HG03520 (cell line): ENCODE data around the gene LRRN4.

Experiments used
- ATAC-seq: cut with Tn5 transposase; IDR thresholded peaks from one replicate; pipeline ENCODE4 v1.9.1; 2021; ENCODE audit warnings: mild to moderate bottlenecking, moderate library complexity; ENCODE audit not compliant: unreplicated experiment

Gene LRRN4

DNA sequence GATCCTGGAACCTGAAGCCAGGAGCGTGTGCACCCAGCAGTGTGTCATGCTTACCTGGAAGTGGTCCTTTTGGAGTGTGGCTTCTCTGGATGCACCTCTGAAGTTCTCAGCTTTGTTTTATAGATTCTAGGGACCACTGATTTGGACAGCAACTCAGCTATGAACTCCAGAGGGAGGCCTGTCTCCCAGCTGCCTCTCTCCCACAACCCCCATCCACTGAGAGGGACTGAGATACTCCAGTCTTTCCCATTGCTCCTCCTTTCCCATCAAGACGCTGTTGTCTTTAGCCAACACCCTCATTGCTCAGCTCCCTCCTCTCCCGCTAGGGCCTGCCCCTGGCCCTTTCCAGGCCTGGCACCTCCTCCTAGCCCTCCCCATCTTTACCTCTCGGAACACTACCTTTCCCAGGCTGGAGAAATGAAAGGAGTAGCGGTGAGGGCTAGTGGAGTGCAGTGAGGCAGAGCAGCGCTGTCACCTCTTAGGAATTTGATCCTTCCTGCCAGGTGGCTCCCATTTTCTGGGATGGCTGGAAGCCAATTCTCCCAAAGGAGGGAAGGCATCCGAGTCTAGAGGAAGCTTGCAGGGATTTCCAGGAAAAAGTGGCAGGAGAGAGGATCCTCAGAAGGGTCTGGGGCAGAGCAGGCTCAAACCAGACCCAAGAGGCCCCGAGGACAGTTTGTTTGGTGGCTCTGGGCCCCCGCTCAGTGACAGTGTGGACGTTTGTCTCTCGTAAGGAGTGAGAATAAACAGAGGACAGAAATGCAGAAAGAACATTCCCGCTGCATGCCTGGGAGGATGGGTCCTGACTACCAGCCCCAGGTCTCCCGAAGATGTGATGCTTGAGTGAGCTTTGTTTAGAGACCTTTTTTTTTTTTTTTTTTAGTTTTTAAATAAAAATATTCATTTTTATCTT, at the start of gene LRRN4:
Gene LRRN4, minus strand, starts transcription at position 285 of the 913 bp plus-strand sequence. CDS start 1,261 bp downstream, outside the sequence.
- ATAC-seq, result no peak

DNA sequence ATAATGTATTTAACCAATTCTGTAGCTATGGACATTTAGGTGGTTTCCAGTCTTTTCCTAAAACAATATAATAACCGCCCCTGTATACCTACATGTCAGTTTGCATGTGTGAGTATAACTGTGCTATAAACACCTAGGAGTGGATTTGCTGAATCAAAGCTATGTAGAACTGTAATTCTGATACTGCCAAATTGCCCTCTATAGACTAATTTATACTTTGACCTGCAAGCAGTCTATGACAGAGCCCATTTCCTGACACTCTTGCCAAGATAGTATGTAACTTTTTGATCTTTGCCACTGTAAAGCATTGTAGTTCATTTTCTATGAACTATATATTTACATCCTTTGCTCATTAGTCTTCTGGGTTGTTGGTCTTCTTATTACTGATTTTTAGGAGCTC, 49.4 kb upstream of the LRRN4 start:
- ATAC-seq, result no peak

DNA sequence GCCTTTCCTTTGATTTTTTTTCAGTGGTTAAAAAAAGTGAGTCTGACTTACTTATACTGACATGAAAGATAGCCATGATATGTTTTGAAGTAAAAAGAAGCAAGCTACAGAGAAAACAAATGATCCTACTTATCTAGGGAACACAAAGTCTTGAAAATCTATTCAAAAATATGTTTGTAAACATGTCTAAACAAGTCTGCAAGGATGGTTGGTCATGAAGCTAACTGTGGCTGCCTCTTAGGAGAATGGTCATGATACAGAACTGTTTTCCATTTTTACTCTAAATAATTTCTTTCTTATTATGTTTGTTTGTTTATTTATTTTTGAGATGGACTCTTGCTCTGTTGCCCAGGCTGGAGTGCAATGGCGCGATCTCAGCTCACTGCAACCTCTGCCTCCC, 47.5 kb upstream of the LRRN4 start:
- ATAC-seq, result no peak

DNA sequence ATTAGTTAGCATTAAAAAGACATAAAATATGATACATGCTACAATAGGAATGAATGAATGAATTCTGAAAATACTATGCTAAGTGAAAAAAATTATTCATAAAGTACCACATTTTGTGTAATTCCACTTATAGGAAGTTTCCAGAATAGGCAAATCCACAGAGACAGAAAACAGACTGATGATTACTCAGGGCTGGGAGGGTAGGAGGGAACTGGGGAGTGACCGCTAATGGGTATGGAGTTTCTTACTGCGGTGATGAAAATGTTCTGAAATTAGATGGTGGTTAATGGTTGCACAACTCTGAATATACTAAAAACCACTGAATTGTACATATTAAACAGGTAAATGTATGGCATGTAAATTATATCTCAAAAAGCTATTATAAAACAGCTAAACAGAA, 46.4 kb upstream of the LRRN4 start:
- ATAC-seq, result no peak

DNA sequence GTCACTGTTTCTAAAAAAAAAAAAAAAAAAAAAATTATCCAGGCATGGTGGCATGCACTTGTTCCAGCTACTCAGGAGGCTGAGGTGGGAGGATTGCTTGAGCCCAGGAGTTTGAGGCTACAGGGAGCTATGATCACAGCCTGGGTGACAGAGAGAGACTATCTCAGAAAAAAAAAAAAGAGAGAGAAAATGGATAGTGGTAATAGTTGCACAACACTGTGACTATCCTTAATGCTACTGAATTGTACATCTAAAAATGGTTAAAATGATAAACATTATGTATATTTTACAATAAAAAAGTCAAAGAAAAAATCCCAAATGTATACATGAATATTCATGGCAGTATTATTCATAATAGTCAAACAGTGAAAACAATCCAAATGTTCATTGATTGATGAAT, 46.0 kb upstream of the LRRN4 start:
- ATAC-seq, result no peak

GRCh38 chr20:6095409-6095808, 41.5 kb upstream of the LRRN4 start:
- no peak for ATAC-seq

DNA sequence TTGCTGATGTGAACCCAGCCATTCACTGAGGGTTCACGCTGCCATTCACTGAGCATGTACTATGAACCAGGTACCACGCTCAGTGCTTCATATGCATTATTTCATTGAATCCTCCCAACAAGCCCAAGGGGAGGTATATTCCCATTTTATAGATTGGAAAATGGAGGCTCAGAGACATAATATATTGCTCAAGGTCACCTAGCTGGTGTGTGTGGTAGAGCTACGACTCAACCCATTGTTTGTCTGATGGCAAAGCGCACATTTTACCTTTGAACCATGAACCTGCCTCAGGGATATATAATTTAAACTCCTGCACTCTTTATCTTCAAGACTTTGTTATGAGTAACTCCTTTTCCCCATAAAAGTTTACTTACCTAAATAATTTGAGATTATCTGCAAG, 40.7 kb upstream of the LRRN4 start:
- no peak for ATAC-seq

GRCh38 chr20:6094063-6094462, 40.2 kb upstream of the LRRN4 start:
- ATAC-seq, result no peak

GRCh38 chr20:6091661-6092060, 37.8 kb upstream of the LRRN4 start:
- no peak for ATAC-seq

- ATAC-seq, result no peak
These were observed 33.0 kb upstream of the LRRN4 start for GRCh38 chr20:6086868-6087267.

DNA sequence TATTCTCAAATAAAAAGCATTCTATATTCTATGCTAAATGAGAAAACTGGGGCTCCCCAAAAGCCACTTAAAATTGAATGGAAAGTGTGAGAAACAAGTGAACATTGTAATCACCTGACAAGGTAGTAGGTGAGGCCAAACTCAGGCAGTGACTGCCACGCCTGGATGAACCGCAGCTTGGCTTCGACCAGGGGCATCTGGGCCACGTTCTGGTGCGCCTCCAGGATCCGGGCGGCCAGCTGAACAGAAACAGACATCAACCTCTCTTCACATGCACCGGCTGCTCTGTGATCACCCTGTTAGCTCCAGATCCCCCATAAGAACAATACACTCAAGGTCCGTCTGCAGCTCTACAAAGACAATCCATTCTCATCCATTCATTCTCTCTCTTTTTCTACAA, 30.1 kb upstream of the LRRN4 start:
- ATAC-seq, result no peak

GRCh38 chr20:6081236-6081635, 27.4 kb upstream of the LRRN4 start:
- no peak for ATAC-seq

DNA sequence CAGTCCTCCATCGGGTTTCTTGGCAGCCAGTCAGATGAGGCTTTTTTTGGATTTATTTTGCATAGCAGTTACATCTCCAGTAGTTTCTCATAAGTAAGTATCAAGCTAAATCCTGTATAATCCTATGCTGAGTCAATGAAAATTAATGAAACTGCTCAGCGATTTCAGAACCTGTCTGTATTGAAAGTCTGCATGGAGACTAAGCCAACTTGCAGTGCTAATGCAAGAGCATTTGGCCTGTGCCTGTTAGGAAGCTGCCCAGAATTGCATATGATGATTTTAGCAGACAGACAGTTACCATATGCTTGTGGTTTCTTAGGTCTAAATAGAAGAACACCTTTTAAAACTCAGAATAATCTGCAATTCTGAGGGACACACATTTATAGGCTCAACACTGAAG, 25.2 kb upstream of the LRRN4 start:
- ATAC-seq, result no peak

DNA sequence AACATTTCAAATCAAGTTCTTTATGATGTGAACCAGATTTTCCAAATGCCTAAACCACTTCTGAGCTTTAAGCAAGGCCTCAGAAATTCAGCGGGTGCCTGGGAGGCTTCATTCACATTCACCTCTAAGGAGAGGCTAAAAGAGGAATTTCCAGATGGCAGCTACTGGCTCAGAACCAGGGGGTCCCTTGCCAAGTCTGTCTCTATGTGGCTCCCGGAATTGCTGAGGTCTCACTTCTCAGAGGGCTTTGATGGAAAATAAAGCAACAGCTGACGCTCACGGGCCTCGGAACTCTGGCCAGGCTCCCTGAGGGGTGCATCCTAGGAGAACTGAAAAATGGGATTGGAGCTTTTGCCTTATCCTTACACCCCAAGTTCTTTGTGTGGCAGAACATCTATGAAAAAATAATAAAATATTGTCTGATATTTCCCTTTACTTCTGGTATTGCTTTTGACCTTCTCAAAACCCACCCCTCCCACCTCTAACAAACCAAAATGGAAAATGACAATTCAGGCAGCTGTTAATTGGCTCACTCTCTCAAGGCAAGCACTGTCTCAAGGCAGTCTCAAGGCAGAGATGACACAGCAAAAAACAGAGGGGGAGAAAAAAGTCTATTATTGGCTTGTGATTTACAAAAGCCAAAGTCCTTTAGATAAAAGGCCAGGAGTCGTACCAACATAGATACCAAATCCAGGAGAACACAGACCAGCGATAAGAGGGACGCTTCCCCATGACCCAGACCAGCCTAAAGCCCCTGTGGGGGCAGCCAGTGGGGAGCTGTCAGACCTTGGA, 21.8 kb upstream of the LRRN4 start:
- ATAC-seq, result no peak

DNA sequence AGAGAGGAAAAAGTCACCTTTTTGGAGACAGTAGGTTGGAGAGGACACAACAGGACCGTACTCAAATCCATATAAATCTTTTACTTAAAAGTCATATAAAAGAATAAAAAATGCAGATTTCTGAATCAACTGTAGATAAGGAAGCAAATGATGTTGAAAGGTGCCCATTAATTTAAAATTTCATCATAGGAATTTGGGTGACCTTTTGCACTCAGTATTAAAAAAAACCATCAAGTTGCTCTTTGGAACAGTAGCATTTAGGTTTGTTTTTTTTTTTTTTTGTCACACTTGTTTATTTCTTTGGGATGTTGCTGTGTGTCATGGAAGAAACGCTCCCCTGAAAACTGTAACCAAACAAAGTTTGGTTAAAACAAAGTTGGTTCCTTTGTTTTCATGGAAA, 20.9 kb upstream of the LRRN4 start:
- ATAC-seq, result no peak

DNA sequence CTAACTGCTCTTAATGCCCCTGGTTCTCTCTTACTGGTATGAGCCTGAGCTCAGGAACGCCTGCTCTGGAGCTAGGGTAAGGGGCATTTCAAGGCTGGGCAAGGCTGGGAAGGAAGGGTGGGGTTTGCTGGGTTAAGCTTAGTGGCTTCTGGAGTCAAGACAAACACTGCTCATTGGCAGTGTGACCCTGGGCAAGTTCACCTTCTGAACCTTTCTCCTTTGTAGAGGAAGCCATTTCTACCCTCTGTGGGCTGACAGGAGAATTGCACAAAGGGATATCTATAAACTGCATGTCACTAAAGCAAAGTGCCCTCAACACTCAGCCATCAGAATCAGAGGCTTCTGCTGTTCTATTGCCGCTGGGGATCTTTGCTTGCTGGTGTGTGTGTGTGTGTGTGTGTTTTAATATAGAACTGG, 20.3 kb upstream of the LRRN4 start:
- ATAC-seq, result no peak

DNA sequence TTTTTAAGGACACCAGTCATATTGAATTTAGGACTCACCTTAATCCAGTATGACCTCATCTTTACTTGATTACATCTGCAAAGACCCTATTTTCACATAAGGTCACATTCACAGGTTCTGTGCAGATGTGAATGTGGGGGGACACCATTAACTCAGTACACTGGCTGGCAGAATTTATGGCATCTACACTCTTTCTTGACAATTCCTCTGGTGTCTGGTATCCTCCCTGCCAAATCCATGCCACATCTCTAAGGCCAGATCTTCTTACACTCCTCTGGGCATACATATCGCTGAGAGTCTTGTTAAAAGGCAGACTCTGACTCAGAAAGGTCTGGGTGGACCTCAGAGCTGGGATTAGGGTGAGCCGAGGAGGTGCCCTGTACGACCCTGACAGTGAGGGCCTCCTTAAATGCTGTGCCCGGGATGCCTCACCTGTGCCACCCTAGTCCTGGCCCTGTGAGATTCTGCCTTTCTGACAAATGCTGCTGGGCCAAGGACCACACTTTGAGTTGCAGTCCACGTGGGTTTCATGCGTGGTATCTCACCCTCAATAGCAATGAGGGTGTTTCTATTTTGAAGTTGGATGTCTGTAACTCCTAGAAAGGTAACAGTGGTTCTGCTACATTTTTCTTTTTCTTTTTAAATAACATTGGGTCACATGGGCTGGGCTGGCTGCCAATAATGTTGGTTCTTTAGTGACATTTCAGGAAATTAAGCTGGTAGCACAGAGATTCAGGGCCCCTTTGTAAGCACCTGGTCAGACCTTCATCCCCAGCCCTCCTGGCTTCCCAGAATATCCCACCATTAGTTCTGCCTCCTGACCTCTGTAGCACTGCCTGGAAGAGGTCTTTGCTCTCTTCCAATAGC, 17.2 kb upstream of the LRRN4 start:
- ATAC-seq, result no peak

DNA sequence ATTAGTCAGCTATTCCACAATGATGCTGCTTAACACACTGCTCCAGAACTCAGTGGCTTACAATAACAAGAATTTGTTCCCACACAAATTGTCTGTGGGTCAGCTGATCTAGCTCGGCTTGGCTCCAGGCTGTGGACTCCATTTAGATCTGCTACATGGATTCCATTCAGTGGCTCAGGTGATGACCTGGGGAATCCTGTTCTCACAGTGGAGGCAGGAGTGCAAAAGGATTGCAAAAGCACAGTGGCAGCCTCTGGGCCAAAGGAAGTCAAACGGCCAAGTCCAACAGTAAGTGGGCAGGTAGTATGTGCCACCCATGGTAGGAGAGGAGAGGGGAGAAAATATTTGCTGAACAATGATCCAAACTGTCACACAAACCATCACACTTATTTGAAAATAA, 15.8 kb upstream of the LRRN4 start:
- ATAC-seq, result no peak

- ATAC-seq, result no peak
These were observed 14.0 kb upstream of the LRRN4 start for GRCh38 chr20:6067763-6068318.

DNA sequence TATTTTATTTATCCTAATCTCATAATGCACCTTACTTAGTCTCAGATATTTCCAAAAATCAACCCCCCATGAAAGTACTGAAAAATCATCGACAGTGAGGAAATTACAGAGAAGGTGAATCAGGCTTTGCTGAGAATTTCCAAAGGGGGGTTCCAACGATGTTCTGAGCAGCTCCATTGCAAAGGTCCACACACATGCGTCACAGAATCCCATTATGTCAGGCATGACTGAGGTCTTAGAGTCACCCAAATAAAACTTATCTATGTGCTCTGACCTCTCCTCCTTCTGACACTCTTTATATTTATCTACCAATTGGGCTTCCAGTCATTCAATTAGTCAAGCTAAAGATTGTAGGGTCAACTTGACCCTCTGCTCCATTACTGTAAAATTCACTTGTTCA, 12.7 kb upstream of the LRRN4 start:
- ATAC-seq, result no peak

- ATAC-seq, result no peak
These were observed 7.7 kb upstream of the LRRN4 start for GRCh38 chr20:6061544-6061943.
